ENCODE measurements around the gene REEP1.

REEP1 gene

GRCh38 chr2:86305195-86305914 lies 32.1 kb downstream of the REEP1 start:
- TF ChIP-seq GATA3 (IDR thresholded peaks at IDR 0.05; ENCODE audit: low read depth, low read length): no peak
- no peak for TF ChIP-seq GATA2 (IDR thresholded peaks at IDR 0.05; ENCODE audit: low read depth, low read length)

GRCh38 chr2:86304416-86304815 lies 33.0 kb downstream of the REEP1 start:
- no peak for TF ChIP-seq GATA2 (IDR thresholded peaks at IDR 0.05; ENCODE audit: low read depth, low read length)
- TF ChIP-seq GATA3 (IDR thresholded peaks at IDR 0.05; ENCODE audit: low read depth, low read length): no peak

GRCh38 chr2:86302320-86302719 lies 35.1 kb downstream of the REEP1 start:
- TF ChIP-seq GATA3 (IDR thresholded peaks at IDR 0.05; ENCODE audit: low read depth, low read length): no peak
- no peak for TF ChIP-seq GATA2 (IDR thresholded peaks at IDR 0.05; ENCODE audit: low read depth, low read length)

GRCh38 chr2:86301711-86302202 lies 35.7 kb downstream of the REEP1 start:
- TF ChIP-seq GATA2 (IDR thresholded peaks at IDR 0.05; ENCODE audit: low read depth, low read length) (no peak), GATA3 (IDR thresholded peaks at IDR 0.05; ENCODE audit: low read depth, low read length) (no peak)

GRCh38 chr2:86301009-86301408 lies 36.4 kb downstream of the REEP1 start:
- no peak for TF ChIP-seq GATA3 (IDR thresholded peaks at IDR 0.05; ENCODE audit: low read depth, low read length)
- no peak for TF ChIP-seq GATA2 (IDR thresholded peaks at IDR 0.05; ENCODE audit: low read depth, low read length)

- TF ChIP-seq GATA2 (IDR thresholded peaks at IDR 0.05; ENCODE audit: low read depth, low read length) (no peak), GATA3 (IDR thresholded peaks at IDR 0.05; ENCODE audit: low read depth, low read length) (no peak)
Measured at GRCh38 chr2:86300496-86300895, 36.9 kb downstream of the REEP1 start.

- TF ChIP-seq GATA2 (IDR thresholded peaks at IDR 0.05; ENCODE audit: low read depth, low read length): no peak
- no peak for TF ChIP-seq GATA3 (IDR thresholded peaks at IDR 0.05; ENCODE audit: low read depth, low read length)
Measured at GRCh38 chr2:86298411-86299390, 38.7 kb downstream of the REEP1 start.

GRCh38 chr2:86297382-86298147 lies 39.9 kb downstream of the REEP1 start:
- TF ChIP-seq GATA3 (IDR thresholded peaks at IDR 0.05; ENCODE audit: low read depth, low read length) (no peak), GATA2 (IDR thresholded peaks at IDR 0.05; ENCODE audit: low read depth, low read length) (no peak)

- TF ChIP-seq GATA2 (IDR thresholded peaks at IDR 0.05; ENCODE audit: low read depth, low read length) (no peak), GATA3 (IDR thresholded peaks at IDR 0.05; ENCODE audit: low read depth, low read length) (no peak)
Measured at GRCh38 chr2:86296947-86297346, 40.5 kb downstream of the REEP1 start.

- no peak for TF ChIP-seq GATA2 (IDR thresholded peaks at IDR 0.05; ENCODE audit: low read depth, low read length)
Measured at GRCh38 chr2:86295066-86295465, 42.4 kb downstream of the REEP1 start.

GRCh38 chr2:86293612-86294011 lies 43.8 kb downstream of the REEP1 start:
- TF ChIP-seq GATA3 (IDR thresholded peaks at IDR 0.05; ENCODE audit: low read depth, low read length) (no peak), GATA2 (IDR thresholded peaks at IDR 0.05; ENCODE audit: low read depth, low read length) (no peak)

GRCh38 chr2:86292571-86293515 lies 44.6 kb downstream of the REEP1 start:
- TF ChIP-seq GATA2 (IDR thresholded peaks at IDR 0.05; ENCODE audit: low read depth, low read length): no peak

GRCh38 chr2:86291328-86291662 lies 46.1 kb downstream of the REEP1 start:
- no peak for TF ChIP-seq GATA2 (IDR thresholded peaks at IDR 0.05; ENCODE audit: low read depth, low read length)
- TF ChIP-seq GATA3 (IDR thresholded peaks at IDR 0.05; ENCODE audit: low read depth, low read length): no peak

Data from SH-SY5Y (cell line).